GM12892 (cell line): Measurements from ENCODE around the gene SLC27A6.

Source experiments
- POLR2A ChIP-seq: IDR thresholded peaks from 2 replicates; pipeline ENCODE4 v1.6.1; 2011; ENCODE audit warnings: low read depth, low read length, control low read depth
- POLR2AphosphoS5 ChIP-seq: IDR thresholded peaks from 2 replicates; pipeline ENCODE4 v1.6.1; 2011; ENCODE audit warnings: low read depth, low read length, control low read depth

DNA sequence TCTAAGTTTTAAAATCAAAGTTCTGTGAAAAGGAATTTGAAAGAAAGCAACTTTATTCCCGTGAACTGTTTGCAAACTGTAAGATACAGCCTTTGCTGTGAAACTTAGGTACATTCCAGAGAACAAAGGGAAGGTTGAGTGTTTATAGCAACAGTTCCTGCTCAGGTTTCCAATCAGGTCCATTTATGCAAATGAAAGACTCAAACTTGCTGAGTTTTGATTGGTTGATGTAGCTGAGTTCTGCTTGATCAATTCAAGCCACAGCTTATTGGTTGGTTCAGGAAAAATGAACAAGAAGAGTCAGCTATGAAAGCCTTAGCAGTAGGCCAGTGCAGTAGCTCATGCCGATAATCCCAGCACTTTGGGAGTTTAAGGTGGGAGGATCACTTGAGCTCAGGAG lies 37.9 kb downstream of the SLC27A6 start:
- TF ChIP-seq POLR2A (no peak), POLR2AphosphoS5 (no peak)
